Nephron (organoid): ENCODE measurements around the gene CSNK2A3.

Experiments
- H3K27ac Mint-ChIP-seq, 3 experiments: 2 replicates each; pipeline ENCODE4 v1.8.0; 2020; ENCODE audit warnings: mixed read lengths in 3 of 3, mild to moderate bottlenecking in 2 of 3, moderate library complexity in 1 of 3
- H3K27me3 Mint-ChIP-seq: 2 replicates; pipeline ENCODE4 v1.8.0; 2021; ENCODE audit warnings: low read depth, mild to moderate bottlenecking, moderate library complexity, mixed read lengths
- H3K36me3 Mint-ChIP-seq: 2 replicates; pipeline ENCODE4 v1.8.0; 2020; ENCODE audit warnings: low read depth, mixed read lengths
- H3K4me1 Mint-ChIP-seq: 2 replicates; pipeline ENCODE4 v1.8.0; 2020; ENCODE audit warnings: mixed read lengths
- H3K4me3 Mint-ChIP-seq, 3 experiments: 2 replicates each; pipeline ENCODE4 v1.8.0; 2020; ENCODE audit warnings: mild to moderate bottlenecking in 3 of 3, mixed read lengths in 3 of 3, moderate library complexity in 2 of 3
- H3K9me3 Mint-ChIP-seq: 2 replicates; pipeline ENCODE4 v1.8.0; 2020; ENCODE audit warnings: mixed read lengths
- CTCF ChIP-seq, 3 experiments: fragments of 200-600 bp; sonication (generic); IDR thresholded peaks; one replicate each; pipeline ENCODE4 v1.5.0; 2021; ENCODE audit warnings: antibody characterized with exemption in 3 of 3; ENCODE audit not compliant: unreplicated experiment in 3 of 3

Gene CSNK2A3

GRCh38 chr11:11311169-11311568, 41.9 kb downstream of the CSNK2A3 start:
- Mint-ChIP-seq H3K4me1 (peaks cover 8% of the 10 kb centered on the region), H3K27ac (no peak overlapping the region), H3K9me3 (no peaks in the 10 kb centered on the region), H3K4me3 (no peak overlapping the region), H3K36me3 (no peaks in the 10 kb centered on the region), H3K27me3 (no peaks in the 10 kb centered on the region)
- no peak for TF ChIP-seq CTCF (IDR thresholded peaks at IDR 0.05; ENCODE audit: unreplicated experiment in 3 of 3)

- Mint-ChIP-seq H3K27ac (no peak overlapping the region), H3K27me3 (no peaks in the 10 kb centered on the region), H3K4me3 (no peak overlapping the region), H3K9me3 (no peaks in the 10 kb centered on the region), H3K4me1 (peaks cover 7% of the 10 kb centered on the region), H3K36me3 (no peaks in the 10 kb centered on the region)
- no peak for TF ChIP-seq CTCF (IDR thresholded peaks at IDR 0.05; ENCODE audit: unreplicated experiment in 3 of 3)
Measured at GRCh38 chr11:11309906-11310305, 43.1 kb downstream of the CSNK2A3 start.

GRCh38 chr11:11308249-11308648, 44.8 kb downstream of the CSNK2A3 start:
- Mint-ChIP-seq H3K36me3 (no peaks in the 10 kb centered on the region), H3K4me3 (no peak overlapping the region), H3K27ac (no peak overlapping the region), H3K27me3 (peaks cover 7% of the 10 kb centered on the region), H3K9me3 (no peaks in the 10 kb centered on the region), H3K4me1 (no peaks in the 10 kb centered on the region)
- TF ChIP-seq CTCF (IDR thresholded peaks at IDR 0.05; ENCODE audit: unreplicated experiment in 3 of 3): no peak

- no peak for TF ChIP-seq CTCF (IDR thresholded peaks at IDR 0.05; ENCODE audit: unreplicated experiment in 3 of 3)
- Mint-ChIP-seq H3K9me3 (no peaks in the 10 kb centered on the region), H3K27me3 (peaks cover 14% of the 10 kb centered on the region), H3K4me1 (no peaks in the 10 kb centered on the region), H3K4me3 (no peak overlapping the region), H3K27ac (no peak overlapping the region), H3K36me3 (no peaks in the 10 kb centered on the region)
Measured at GRCh38 chr11:11306855-11307254, 46.2 kb downstream of the CSNK2A3 start.

GRCh38 chr11:11304550-11304949, 48.5 kb downstream of the CSNK2A3 start:
- Mint-ChIP-seq H3K27me3 (peaks cover 24% of the 10 kb centered on the region), H3K4me3 (no peak overlapping the region), H3K9me3 (no peaks in the 10 kb centered on the region), H3K4me1 (no peaks in the 10 kb centered on the region), H3K27ac (no peak overlapping the region), H3K36me3 (no peaks in the 10 kb centered on the region)
- TF ChIP-seq CTCF (IDR thresholded peaks at IDR 0.05; ENCODE audit: unreplicated experiment in 3 of 3): no peak

GRCh38 chr11:11302565-11302964, 50.5 kb downstream of the CSNK2A3 start:
- H3K4me3 Mint-ChIP-seq: no peak overlapping the region
- H3K36me3 Mint-ChIP-seq: no peaks in the 10 kb centered on the region
- H3K27me3 Mint-ChIP-seq: peaks cover 32% of the 10 kb centered on the region
- no peaks in the 10 kb centered on the region for H3K9me3 Mint-ChIP-seq
- no peak for TF ChIP-seq CTCF (IDR thresholded peaks at IDR 0.05; ENCODE audit: unreplicated experiment in 3 of 3)
- H3K4me1 Mint-ChIP-seq: peaks cover 4% of the 10 kb centered on the region
- H3K27ac Mint-ChIP-seq: no peak overlapping the region
